GM12892 (cell line): Measurements from ENCODE around the gene TMEM184B.

ENCODE experiments used
- POLR2A ChIP-seq: IDR thresholded peaks from 2 replicates; pipeline ENCODE4 v1.6.1; 2011; ENCODE audit warnings: low read depth, low read length, control low read depth
- POLR2AphosphoS5 ChIP-seq: IDR thresholded peaks from 2 replicates; pipeline ENCODE4 v1.6.1; 2011; ENCODE audit warnings: low read depth, low read length, control low read depth
- TAF1 ChIP-seq: IDR thresholded peaks from 2 replicates; pipeline ENCODE4 v1.6.1; 2011; ENCODE audit warnings: low read depth, mild to moderate bottlenecking, control low read depth, low read length, borderline replicate concordance

DNA sequence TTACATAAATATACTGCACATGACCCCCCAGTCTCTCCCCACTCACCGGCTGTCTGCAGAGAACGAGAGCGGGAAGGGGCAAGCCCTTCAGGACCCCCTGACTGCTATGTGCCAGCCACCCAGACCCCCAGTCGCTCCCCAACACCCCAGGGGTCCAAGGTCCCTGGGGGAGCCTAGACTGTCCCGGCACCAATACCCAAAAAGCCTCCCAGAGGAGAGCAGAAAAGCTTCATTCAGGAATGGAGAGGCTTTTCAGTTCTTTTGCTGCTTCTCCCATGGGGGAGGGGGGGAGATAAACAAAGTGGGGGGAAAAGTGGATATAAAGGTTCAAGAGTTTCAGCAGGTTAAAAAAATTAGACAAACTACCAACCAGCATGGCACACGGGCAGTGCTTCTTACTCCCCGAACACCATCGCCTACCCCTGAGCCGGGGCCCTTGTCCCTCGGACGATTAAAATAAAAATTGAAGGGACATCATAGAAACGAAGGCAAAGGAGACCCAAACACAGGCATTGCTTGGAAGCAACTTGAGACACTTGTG, 43.1 kb upstream of the TMEM184B start:
- no peak for TF ChIP-seq POLR2A
- TF ChIP-seq POLR2AphosphoS5: no peak
- TF ChIP-seq TAF1: no peak
